Activated CD4-positive, alpha-beta T cell treated with anti-CD3 and anti-CD28 coated beads for 24 hours (primary cell): Measurements from ENCODE around the gene SLC35D2.
A peak's percentile ranks its signal among the peaks of the same experiment; 100 is the strongest.
"Not testable (repeated sequence)": the region's sequence is repeated elsewhere in the genome, so short reads cannot be mapped to it uniquely, and the experiment has no call there.

Source experiments
- DNase-seq, 2 donors: peaks; one replicate each; pipeline ENCODE4 v3.0.0-alpha.2; 2020; ENCODE audit warnings: low read depth in 2 of 2

Gene SLC35D2

DNA sequence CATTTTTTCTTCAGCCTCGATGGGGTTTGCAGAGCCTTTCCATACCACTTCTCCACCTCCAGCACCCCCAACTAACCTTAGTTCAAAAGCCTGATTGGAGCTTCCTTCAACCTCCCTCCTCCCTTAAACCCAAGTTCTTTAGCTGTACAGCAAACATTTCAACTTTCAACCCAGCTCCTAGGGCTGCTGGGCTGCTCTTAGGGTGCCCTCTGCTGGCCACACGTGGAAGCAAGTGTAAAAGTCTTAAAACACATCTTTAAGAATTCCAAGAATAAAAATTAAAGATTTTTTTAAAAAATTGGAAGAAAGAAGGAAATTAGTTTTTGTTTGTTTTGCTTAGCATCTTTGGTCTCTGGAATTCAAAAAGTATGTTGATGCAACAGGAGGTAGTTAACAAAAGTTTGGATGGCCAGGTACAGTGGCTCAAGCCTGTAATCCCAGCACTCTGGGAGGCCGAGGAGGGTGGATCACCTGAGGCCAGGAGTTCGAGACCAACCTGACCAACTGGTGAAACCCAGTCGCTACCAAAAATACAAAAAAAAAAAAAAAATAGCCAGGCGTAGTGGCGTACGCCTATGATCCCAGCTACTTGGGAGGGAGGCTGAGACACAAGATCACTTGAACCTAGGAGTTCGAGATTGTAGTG is 66.1 kb downstream of the SLC35D2 start:
- DNase-seq, result peak; percentile 28 to 39

GRCh38 chr9:96309850-96310249 is 73.7 kb downstream of the SLC35D2 start:
- DNase-seq, result no peak

GRCh38 chr9:96306958-96307357 is 76.6 kb downstream of the SLC35D2 start:
- DNase-seq, result not testable (repeated sequence)

- no peak for DNase-seq
These were observed 78.3 kb downstream of the SLC35D2 start for GRCh38 chr9:96305171-96305570.

DNA sequence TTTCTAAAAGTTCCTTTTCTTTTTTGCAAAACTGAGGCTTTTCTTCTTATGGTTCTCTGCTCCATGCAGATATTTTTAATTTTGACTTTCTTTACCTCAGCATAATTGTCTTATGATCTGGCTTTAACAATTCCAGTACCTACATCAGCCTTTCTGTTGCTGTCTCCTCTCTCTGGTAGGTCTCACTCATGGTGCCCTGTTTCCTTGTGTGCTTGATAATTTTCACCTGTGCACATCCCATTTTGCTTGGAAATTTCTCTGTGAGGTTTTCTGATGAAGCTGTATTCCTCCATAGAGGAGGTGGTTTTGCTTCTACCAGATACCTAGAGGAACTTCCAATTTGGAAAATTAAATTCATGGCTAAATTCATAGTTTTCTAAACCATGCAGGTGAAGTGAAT is 79.3 kb downstream of the SLC35D2 start:
- no peak for DNase-seq

GRCh38 chr9:96302021-96302420 is 81.5 kb downstream of the SLC35D2 start, which contains the start of gene HSD17B3:
Gene HSD17B3 (minus strand): TSS chr9:96302176. CDS start chr9:96302104, 72 bp downstream.
- no peak for DNase-seq

- DNase-seq, result no peak
These were observed 83.7 kb downstream of the SLC35D2 start for GRCh38 chr9:96299823-96300222.

DNA sequence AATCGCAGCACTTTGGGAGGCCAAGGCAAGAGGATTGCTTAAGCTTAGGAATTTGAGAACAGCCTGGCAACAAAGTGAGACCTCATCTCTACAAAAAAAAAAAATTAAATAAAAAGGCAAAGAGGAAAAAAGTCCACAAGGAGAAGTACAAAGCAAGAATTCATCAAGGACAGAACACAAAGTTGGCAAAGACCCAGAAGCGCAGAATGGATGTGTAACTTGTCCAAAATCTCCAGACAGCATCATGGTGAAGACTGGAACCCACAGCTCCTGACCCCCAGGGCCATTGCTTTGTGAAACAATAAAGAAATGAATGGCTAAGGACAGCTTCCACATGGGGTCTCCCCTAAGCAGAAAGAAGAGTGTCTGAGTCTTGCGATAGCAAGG is 89.4 kb downstream of the SLC35D2 start:
- DNase-seq, result no peak

DNA sequence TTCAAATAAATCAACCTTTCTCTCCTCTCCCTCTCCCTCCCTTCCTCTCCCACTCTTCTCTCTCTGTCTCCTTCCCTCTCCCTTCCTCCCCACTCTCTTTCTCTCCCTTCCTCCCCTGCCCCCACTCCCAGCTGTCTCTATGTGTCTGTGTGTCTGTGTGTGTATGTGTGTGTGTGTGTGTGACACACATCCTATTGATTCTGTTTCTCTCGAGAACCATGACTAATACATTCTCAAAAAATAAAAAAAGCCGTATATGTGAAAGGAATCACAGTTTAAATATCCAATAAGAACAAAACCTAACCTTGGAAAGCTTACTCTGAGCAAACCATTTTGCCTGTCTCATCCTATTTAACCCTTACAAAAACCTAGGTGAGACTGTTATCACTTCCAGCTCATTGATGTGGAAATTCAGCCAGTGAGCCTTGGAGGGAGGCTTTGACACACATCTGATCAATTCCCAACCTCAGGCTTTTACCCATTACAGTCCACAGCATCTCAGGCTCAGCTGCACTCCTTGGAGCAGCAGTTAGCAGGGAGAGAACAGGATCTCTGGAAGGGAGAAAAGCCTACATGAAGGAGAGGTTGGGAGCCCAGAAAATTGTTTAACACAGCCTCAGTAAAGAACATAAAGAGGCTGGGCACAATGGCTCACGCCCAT is 89.9 kb downstream of the SLC35D2 start:
- DNase-seq, result no peak

DNA sequence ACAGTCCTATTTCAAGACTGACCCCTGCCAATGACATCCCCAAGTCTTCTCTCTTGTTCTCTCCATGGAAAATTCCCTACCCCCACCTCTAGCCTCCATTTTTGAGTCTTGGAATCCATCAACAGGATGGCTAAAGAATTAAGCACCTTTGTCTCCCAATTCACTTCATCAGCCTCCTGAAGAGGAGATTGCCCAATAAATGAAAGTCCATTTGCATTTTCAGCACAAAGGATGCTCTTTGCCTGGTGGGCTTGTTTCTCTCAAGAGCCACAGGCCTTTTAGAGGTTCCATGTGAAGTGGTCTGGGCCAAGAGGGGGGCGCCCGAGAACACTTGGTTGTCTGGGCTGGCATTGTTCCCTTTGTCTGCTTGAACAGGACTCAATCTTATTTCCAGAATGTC is 94.1 kb downstream of the SLC35D2 start:
- no peak for DNase-seq

GRCh38 chr9:96281641-96282040 is 101.9 kb downstream of the SLC35D2 start:
- DNase-seq, result no peak

DNA sequence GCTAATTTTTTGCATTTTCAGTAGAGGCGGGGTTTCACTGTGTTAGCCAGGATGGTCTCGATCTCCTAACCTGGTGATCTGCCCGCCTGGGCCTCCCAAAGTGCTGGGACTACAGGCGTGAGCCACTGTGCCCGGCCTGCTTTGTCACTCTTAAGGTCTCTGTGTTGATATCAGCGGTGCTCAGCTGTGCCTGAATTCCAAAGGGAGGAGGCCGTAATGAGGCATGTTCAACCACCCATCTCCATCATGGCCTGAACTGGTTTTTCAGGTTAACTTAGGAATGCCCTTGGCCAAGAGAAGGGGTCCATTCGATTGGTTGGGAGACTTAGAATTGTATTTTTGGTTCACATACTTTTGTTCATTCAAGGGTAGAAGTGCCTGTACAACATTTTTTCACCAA is 103.6 kb downstream of the SLC35D2 start:
- DNase-seq, result no peak

GRCh38 chr9:96274939-96275338 is 108.6 kb downstream of the SLC35D2 start:
- DNase-seq, result no peak
